Psoas muscle (tissue), 8 donors: Measurements from ENCODE around the gene HSCB. TPM values are rescaled to one million over a fixed set of nuclear protein-coding genes. Genes with fewer than 3 reads are reported as not detected.

Experiments used
- ATAC-seq, 4 donors: fragments of 200-7000 bp; cut with Tn5 transposase; one replicate each; pipeline ENCODE4 v1.9.1; 2020; ENCODE audit warnings: moderate library complexity in 3 of 4, mild to moderate bottlenecking in 2 of 4
- DNase-seq, 2 donors: peaks; one replicate each; pipeline ENCODE4 v3.0.0-alpha.2; 2020
- H3K27ac ChIP-seq: fragments of 200-600 bp; one replicate; pipeline ENCODE4 v1.8.0; 2022
- H3K27me3 ChIP-seq, 3 donors: fragments of 200-600 bp in 1 of 3; one replicate each; pipeline versions ENCODE4 v1.6.1 to v1.8.0; 2013 to 2022; ENCODE audit warnings: low read length in 2 of 3, mild to moderate bottlenecking in 2 of 3, moderate library complexity in 1 of 3; ENCODE audit not compliant: insufficient read depth in 3 of 3
- H3K36me3 ChIP-seq, 2 donors: fragments of 200-600 bp in 1 of 2; one replicate each; pipeline versions ENCODE4 v1.6.1 to v1.8.0; 2013 to 2022; ENCODE audit warnings: low read depth in 1 of 2, mild to moderate bottlenecking in 1 of 2, moderate library complexity in 1 of 2; ENCODE audit not compliant: insufficient read depth in 1 of 2
- H3K4me1 ChIP-seq: fragments of 200-600 bp; one replicate; pipeline ENCODE4 v1.8.0; 2022
- H3K4me3 ChIP-seq: fragments of 200-600 bp; one replicate; pipeline ENCODE4 v1.8.0; 2022; ENCODE audit warnings: mild to moderate bottlenecking
- H3K9me3 ChIP-seq: fragments of 200-600 bp; one replicate; pipeline ENCODE4 v1.8.0; 2022
- WGBS, 3 donors: extraction: QIAGEN DNeasy Blood & Tissue Kit; methylation state at CpG; one replicate each; pipeline versions ENCODE4 v1.1.6 to v1.1.7; 2013; 5-methylcytosine and 5-hydroxymethylcytosine counted together
- intact Hi-C, 2 donors: fragments of 100-400 bp; cut with DNase I; formaldehyde crosslinking; loops; one replicate each; pipeline versions ENCODE4 v1.11.0 to v1.14.2; 2022
- polyA plus RNA-seq, 3 donors: library from polyadenylated mRNA; stranded (reverse); fragments of 200-250 nt; gene quantifications; one replicate each; pipeline ENCODE4 v1.2.3, GENCODE V29; 2013
- total RNA-seq, 4 donors: library from RNA; stranded (reverse); fragmentation: NEBNext Ultra II Directional in 2 of 4; extraction: Animal tissue kit (Norgen Biotek cat#: 25700) in 2 of 4; gene quantifications; one replicate each; pipeline versions ENCODE4 v1.2.1 to v1.2.4, GENCODE V29; 2021 to 2023
- TF ChIP-seq, protein P1 (sequence below): fragments of 200-600 bp; IDR thresholded peaks from one replicate; pipeline ENCODE4 v1.8.0; 2022; ENCODE audit warnings: antibody characterized with exemption
- donor health status: healthy with polysubstance abuse.
- donor health status: DM: no; HTN: no; CAD: no; lungs with moderate emphysema.
- donor health status: Bipolar disorder and iron deficiency.
- donor health status: healthy.
- donor health status: DM: yes; HTN: yes; CAD: no.
- donor health status: DM: no; HTN: no; CAD: no.
- donor health status: DM: no; HTN: no; CAD: no.
- donor health status: DM: yes; HTN: yes; CAD: no.

Gene HSCB
- total and polyA plus RNA-seq, 7 donors, result 10.3 to 26.5 (median 13.0) TPM

DNA sequence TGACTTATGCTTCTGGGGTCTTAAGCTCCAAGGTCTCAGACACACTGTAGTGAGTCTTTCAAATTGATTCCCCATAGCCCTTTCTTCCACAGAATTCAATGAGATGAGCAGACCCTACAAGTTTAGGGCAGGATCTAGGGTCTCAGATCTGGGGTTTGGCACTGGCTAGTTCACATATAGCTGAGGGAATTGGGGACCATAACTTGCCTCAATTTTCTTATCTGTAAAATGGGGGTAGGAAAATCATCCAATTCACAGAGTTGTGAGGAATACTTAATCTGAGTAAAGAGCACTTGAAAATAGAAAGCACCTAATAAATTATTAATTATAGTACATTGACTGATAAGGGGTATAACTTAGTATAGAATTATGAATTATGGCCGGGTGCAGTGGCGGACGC, 24.8 kb downstream of the HSCB start:
- WGBS, 3 donors, result 89 to 94% (median 92%) methylated on average over 3 of the region's 3 CpGs

DNA sequence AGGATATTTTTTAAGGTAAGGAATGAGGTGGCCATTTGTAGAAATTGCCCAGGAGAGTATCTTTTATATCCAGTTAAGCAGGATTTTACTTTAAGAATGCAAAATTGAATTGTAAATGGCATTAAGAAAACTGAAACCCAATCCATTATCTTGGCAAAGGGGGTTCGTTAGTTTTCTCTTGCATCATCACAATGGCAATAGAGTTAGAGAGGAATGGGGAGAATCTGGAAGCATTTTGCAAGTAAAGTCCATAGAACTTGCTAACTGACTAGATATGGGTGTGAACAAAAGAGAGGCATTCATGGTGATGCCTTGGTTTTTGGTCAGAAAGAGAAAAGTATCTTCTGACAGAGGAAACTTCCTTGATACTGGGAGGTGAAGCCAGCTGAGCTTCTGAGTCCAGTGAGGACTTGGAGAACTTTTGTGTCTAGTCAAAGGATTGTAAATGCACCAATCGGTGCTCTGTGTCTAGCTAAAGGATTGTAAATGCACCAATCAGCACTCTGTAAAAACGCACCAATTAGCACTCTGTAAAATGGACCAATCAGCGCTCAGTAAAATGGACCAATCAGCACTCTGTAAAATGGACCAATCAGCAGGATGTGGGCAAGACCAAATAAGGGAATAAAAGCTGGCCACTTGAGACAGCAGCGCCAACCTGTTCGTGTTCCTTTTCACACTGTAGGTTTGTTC, 27.0 kb downstream of the HSCB start:
- no peak for DNase-seq
- Histone ChIP-seq H3K36me3 (no peaks in the 10 kb centered on the region), H3K9me3 (no peaks in the 10 kb centered on the region), H3K27me3 (no peaks in the 10 kb centered on the region), H3K27ac (no peak overlapping the region), H3K4me1 (peaks cover 3% of the 10 kb centered on the region), H3K4me3 (no peak overlapping the region)
- intact Hi-C loops, result no loop called here
- WGBS, 3 donors, result 81 to 91% (median 84%) methylated on average over 6 of the region's 6 CpGs
- ATAC-seq, result no peak
- TF ChIP-seq, protein P1, sequence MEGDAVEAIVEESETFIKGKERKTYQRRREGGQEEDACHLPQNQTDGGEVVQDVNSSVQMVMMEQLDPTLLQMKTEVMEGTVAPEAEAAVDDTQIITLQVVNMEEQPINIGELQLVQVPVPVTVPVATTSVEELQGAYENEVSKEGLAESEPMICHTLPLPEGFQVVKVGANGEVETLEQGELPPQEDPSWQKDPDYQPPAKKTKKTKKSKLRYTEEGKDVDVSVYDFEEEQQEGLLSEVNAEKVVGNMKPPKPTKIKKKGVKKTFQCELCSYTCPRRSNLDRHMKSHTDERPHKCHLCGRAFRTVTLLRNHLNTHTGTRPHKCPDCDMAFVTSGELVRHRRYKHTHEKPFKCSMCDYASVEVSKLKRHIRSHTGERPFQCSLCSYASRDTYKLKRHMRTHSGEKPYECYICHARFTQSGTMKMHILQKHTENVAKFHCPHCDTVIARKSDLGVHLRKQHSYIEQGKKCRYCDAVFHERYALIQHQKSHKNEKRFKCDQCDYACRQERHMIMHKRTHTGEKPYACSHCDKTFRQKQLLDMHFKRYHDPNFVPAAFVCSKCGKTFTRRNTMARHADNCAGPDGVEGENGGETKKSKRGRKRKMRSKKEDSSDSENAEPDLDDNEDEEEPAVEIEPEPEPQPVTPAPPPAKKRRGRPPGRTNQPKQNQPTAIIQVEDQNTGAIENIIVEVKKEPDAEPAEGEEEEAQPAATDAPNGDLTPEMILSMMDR, result no peak

More for the DNA sequence above, 24.8 kb downstream of the HSCB start:
- H3K27me3 ChIP-seq, result no peaks in the 10 kb centered on the region
- ATAC-seq (no peak), DNase-seq (no peak)
- no peaks in the 10 kb centered on the region for H3K4me1 ChIP-seq
- H3K4me3 ChIP-seq, result no peak overlapping the region
- H3K27ac ChIP-seq, result no peak overlapping the region
- no peaks in the 10 kb centered on the region for H3K36me3 ChIP-seq
- H3K9me3 ChIP-seq, result no peaks in the 10 kb centered on the region
- intact Hi-C loops, result no loop called here
- TF ChIP-seq, protein P1, result no peak

DNA sequence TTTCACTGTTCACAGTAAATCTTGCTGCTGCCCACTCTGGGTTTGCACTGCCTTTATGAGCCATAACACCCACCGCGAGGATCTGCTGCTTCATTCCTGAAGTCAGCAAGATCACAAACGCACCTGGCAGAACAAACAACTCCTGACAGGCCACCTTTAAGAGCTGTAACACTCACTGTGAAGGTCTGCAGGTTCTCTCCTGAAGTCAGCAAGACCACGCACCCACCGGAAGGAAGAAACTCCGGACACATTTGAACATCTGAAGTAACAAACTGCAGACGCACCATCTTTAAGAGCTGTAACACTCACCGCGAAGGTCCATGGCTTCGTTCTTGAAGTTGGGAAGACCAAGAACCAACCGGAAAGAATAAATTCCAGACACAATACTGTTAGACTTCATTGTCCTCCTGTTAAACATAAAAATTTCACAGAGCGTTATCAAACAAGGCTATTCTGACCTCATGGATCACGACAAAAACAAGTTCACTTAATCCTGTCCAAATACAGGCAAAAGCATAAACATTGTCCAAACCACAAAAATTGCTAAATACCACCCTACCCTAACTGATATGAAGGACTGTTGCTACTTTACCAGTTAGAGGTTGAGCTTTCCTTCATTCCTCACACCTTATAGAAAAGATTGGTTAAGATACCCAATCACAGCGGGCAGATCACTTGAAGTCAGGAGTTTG, 27.7 kb downstream of the HSCB start:
- TF ChIP-seq, protein P1, result no peak
- H3K9me3 ChIP-seq, result no peaks in the 10 kb centered on the region
- H3K27me3 ChIP-seq, result no peaks in the 10 kb centered on the region
- no peak for DNase-seq
- ATAC-seq, result no peak
- WGBS, 3 donors, result 85 to 90% (median 88%) methylated on average over 14 of the region's 14 CpGs
- peaks cover 0 to 3% of the 10 kb centered on the region in 2 donors for H3K36me3 ChIP-seq
- H3K27ac ChIP-seq, result no peak overlapping the region
- H3K4me3 ChIP-seq, result no peak overlapping the region
- intact Hi-C loops, result no loop called here
- peaks cover 10% of the 10 kb centered on the region for H3K4me1 ChIP-seq

DNA sequence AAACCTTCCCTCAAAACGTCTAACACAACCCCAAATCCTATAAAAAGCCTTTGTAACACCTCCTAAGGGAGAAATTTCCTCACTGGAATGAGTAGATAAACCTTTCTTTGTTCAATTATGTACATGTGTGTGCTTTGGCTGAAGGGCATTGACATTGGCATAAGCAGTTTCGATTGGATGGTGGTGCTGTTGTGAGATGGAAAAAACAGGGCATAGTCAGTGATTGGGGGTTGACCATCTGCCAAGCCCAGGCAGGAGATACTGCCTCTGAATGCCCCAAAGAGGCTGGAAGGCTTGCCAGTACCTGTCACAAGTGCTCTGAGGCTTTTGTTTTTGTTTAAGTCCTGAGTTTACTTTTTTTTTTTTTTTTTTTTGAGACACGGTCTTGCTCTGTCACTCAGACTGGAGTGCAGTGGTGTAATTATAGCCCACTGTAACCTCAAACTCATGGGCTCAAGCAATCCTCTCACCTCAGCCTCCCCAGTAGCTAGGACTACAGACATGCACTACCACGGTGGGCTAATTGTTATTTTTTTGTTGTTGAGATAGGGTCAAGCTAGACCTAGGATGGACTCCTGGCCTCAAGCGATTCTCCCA, 29.5 kb downstream of the HSCB start:
- ATAC-seq, result no peak
- DNase-seq, result no peak
- Histone ChIP-seq H3K4me3 (no peak overlapping the region), H3K4me1 (peaks cover 16% of the 10 kb centered on the region), H3K36me3 (peaks cover 0 to 21% of the 10 kb centered on the region in 2 donors), H3K27me3 (no peaks in the 10 kb centered on the region), H3K9me3 (no peaks in the 10 kb centered on the region), H3K27ac (no peak overlapping the region)
- TF ChIP-seq, protein P1, result no peak
- intact Hi-C loops, result no loop called here
- WGBS, 3 donors, result 67 to 73% (median 71%) methylated on average over 5 of the region's 5 CpGs
